ENCODE data around the gene ACYP2.

The ACYP2 gene

GRCh38 chr2:54161660-54162424 is 46.4 kb downstream of the ACYP2 start:
- DNase-seq (ENCODE audit: low spot score) = no peak

DNA sequence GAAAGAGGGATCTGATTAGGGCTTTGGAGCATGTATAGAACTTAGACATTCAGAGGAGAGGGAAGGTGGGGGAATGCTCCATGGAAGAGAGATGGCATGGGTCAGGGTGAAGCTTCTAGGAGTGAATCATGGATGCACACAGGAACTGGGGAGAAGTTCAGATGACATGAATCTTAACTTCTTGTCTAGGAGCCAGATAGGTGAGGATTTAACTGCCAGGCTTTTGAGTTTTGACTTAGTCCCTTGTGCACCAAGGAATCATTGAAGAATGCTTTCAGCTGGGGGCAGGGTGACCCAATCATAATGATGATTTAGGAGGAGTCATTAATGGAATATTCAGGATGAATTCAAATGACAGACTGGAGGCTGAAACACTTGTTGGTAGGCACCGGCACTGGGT is 48.7 kb downstream of the ACYP2 start:
- no peak for DNase-seq (ENCODE audit: low spot score)

- no peak for DNase-seq (ENCODE audit: low spot score)
Measured at GRCh38 chr2:54166121-54166773, 50.8 kb downstream of the ACYP2 start.

DNA sequence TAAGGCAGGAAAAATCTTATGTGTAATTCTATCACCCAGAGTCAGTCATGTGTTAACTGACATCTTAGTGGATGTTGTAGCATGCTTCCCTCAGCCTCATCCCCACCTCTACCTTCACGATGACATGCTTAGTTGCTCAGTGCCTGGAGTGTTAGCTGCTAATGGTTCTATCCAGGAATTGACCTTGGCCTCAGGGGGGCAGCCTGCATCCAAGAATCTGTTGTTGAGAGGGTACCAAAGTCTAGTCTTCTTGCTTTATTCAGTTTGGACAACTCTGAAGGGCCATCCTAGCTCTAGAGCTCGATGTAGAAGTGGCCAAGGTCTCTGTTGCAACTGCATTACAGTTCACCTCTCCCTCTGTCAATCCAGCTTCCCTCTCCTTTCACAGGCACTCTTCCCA is 61.2 kb downstream of the ACYP2 start:
- DNase-seq (ENCODE audit: low spot score) = peak; percentile 65

- DNase-seq (ENCODE audit: low spot score) = no peak
Measured at GRCh38 chr2:54183281-54183680, 67.9 kb downstream of the ACYP2 start.

DNA sequence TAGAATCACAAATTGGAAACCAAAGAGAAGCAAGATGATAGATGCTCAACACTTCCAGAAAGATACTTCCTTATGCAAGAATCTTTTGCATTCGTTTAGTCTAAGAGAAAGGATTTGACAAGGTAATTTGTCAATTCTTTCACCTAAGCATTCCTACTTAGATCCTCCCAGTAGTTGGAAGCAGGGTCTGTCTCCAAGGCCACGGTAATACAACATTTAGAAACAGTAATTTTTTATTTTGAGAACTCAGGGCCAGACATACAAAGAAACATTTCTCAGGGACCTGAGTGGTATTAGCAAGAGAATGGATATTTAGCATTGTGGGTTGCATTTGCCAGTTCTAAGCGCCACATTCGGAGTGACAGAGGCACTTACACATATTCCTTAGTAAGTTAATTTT is 68.6 kb downstream of the ACYP2 start:
- no peak for DNase-seq (ENCODE audit: low spot score)

GRCh38 chr2:54185105-54185504 is 69.7 kb downstream of the ACYP2 start:
- no peak for DNase-seq (ENCODE audit: low spot score)

DNA sequence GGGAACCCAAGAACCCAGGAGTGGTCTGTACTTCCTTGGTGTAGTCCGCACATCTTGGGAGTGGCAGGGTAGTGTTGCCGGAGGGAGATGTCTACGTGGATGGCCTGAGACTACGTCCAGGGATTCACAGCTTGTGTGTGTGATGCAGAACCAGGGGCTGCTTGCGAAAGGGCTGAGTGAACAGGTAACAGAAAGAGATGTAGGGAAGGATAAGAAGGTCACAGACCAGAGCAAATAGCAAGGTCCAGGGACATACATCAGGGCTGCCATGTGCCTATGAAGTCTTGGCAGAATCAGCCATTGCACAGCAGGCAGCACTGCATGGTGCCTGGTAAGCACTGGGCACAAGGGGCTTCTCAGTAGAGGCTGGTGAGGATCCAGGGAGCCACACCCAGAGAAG is 71.9 kb downstream of the ACYP2 start:
- DNase-seq (ENCODE audit: low spot score) = no peak

DNA sequence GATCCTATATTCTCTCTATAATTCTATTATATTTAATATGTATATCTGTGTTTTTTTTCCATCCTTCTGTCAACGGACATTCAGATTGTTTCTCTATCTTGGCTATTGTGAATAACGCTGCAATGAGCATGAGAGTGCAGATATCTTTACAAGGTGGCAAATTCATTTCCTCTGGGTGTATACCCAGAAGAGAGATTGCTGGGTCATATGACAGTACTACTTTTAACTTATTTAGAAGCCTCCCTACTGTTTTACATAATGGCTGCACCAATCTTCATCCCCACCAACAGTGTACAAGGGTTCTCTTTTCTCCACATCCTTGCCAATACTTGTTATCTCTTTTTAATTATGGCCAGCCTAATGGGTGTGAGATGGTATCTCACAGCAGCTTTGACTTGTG is 74.1 kb downstream of the ACYP2 start:
- DNase-seq (ENCODE audit: low spot score) = no peak

GRCh38 chr2:54191361-54192135 is 76.1 kb downstream of the ACYP2 start:
- DNase-seq (ENCODE audit: low spot score) = no peak

- DNase-seq (ENCODE audit: low spot score) = no peak
Measured at GRCh38 chr2:54194761-54195750, 79.6 kb downstream of the ACYP2 start.

DNA sequence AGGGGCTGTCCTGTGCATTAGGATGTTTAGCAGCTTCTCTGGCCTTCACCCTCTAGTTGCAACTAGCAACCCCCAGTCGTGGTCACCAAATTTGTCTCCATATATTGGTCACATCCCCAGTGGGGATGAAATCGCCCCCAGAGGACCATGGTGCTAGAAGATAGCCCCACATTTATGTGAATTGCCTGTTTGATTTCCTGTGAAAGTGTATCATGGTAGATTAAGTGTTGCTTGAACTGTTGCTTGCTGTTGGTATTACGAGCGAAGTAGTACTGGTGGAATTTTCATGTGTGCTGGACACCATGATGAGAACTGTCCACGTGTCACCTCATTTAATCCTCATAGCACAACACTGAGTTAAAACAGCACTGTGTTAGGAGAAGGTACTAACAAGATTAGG is 81.2 kb downstream of the ACYP2 start:
- DNase-seq (ENCODE audit: low spot score) = no peak

DNA sequence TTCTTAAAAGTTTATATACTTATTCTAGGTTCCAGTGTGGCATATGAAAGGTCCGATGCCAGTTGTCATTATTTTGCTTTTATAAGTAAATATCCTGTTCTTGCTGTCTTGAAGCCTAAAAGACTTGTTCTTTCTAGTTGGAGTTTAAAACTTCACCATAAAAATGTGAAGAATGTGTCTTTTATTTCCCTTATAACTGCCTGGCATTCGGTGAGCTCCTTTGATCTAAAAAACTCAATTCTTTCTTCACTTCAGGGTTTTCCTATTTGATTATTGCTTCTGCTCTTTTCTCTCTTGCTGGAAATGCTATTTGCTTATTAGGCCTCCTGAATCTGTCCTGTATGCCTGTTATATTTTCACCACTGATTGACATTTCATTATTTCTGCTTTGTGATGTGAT is 89.1 kb downstream of the ACYP2 start:
- no peak for DNase-seq (ENCODE audit: low spot score)

GRCh38 chr2:54206596-54206995 is 91.2 kb downstream of the ACYP2 start:
- peak; percentile 75 for DNase-seq (ENCODE audit: low spot score)

DNA sequence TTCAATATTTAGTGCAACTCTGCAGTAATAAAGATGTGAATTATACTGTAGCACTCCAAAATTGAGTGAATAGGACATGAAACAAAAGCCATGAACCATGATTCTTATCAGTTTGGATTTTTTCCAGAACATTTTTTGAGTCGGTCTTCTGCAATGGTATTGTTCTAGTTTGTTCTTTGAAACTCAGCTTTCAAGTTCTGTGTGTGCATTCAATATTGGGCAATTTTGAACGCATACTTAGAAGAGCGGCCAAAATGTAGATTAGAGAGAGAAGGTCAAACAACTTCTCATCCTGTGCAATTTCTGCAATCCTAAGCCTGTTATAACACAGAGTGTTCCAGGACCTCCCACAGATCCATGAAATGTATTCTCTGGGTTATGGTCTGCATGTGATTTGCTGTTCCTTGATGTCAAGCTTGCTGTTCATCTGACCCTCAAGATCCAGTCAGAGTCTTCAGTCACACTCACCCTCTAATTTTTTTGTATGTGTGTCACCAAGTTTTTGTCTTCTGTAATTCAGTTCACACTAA is 92.3 kb downstream of the ACYP2 start:
- DNase-seq (ENCODE audit: low spot score) = no peak

- no peak for DNase-seq (ENCODE audit: low spot score)
Measured at GRCh38 chr2:54208364-54209240, 93.2 kb downstream of the ACYP2 start.

DNA sequence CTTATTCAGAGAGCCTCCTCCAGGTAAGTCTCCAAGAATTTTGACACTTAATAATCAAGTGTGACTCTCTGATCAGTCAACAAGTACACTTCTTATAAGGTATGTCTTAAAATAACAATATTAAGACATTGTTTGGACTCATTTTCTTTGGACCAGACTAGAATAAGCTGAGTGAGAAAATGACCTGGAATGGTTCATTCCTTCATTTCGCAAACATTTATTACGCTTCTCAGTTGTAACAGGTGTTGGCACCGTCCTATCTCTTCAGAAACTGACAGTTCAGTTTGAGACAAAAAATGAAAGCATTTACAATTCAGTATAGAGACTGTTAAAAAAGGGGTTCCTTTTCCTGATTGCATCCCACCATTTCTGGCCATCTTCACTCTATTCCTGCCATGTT is 94.0 kb downstream of the ACYP2 start:
- DNase-seq (ENCODE audit: low spot score) = no peak

GRCh38 chr2:54212456-54212855 is 97.0 kb downstream of the ACYP2 start:
- DNase-seq (ENCODE audit: low spot score) = no peak

DNA sequence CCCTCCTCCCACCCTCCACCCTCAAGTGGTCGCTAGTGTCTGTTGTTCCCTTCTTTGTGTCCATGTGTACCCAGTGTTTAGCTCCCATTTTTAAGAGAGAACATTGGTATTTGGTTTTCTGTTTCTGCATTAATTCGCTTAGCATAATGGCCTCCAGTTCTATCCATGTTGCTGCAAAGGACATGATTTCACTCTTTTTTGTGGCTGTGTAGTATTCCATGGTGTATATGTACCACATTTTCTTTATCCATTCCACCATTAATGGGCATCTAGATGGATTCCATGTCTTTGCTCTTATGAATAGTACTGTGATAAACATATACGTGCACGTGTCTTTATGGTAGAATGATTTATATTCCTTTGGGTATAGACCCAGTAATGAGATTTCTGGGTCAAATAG is 97.7 kb downstream of the ACYP2 start:
- no peak for DNase-seq (ENCODE audit: low spot score)

- no peak for DNase-seq (ENCODE audit: low spot score)
Measured at GRCh38 chr2:54224997-54225396, 109.6 kb downstream of the ACYP2 start.

DNA sequence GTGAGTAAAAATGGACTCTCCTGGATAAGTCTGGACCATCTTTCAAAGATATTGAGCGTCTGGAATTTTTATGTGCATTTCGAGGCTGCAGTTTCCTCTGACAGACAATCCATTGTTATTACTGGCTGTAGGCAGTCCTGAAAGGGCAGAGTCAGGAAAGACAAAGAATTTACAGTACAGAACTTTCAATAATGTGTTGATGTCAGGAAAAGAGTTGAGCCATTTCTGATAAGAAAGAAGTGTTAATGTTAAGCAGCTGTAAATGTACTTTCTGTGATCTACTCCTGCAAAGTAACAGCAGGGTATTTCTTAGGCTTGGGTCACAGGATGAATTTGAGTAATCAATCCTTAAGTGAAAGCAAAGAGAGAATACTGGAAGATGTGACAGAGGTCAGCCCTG is 110.8 kb downstream of the ACYP2 start:
- peak; percentile 92 for DNase-seq (ENCODE audit: low spot score)

Measured in pons (tissue), 1 donor.